Colon (tissue), 2 donors: ENCODE results near the gene GRIN2D.

Source experiments
- FAIRE-seq: peaks from 2 replicates; lab custom pipeline; 2012; peaks lifted over from hg19 to GRCh38; lab: Jason Lieb, UNC
- donor health status: control.
- donor health status: control.

Gene GRIN2D

DNA sequence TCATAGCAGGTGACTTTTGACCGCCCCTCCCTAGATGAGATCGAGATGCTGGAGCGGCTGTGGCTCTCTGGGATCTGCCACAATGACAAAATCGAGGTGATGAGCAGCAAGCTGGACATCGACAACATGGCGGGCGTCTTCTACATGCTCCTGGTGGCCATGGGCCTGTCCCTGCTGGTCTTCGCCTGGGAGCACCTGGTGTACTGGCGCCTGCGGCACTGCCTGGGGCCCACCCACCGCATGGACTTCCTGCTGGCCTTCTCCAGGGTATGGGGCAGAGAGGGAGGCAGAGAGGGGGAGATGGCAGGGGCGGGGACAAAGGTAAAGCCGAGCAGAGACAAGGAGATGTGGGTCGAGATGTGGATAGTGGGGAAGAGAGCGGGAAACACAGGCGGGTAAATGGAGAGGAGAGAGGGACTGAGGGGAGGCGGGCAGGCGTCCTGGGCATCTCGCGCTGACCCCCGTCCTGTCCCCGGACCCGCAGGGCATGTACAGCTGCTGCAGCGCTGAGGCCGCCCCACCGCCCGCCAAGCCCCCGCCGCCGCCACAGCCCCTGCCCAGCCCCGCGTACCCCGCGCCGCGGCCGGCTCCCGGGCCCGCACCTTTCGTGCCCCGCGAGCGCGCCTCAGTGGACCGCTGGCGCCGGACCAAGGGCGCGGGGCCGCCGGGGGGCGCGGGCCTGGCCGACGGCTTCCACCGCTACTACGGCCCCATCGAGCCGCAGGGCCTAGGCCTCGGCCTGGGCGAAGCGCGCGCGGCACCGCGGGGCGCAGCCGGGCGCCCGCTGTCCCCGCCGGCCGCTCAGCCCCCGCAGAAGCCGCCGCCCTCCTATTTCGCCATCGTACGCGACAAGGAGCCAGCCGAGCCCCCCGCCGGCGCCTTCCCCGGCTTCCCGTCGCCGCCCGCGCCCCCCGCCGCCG, 48.9 kb downstream of the GRIN2D start:
- no peak for FAIRE-seq

DNA sequence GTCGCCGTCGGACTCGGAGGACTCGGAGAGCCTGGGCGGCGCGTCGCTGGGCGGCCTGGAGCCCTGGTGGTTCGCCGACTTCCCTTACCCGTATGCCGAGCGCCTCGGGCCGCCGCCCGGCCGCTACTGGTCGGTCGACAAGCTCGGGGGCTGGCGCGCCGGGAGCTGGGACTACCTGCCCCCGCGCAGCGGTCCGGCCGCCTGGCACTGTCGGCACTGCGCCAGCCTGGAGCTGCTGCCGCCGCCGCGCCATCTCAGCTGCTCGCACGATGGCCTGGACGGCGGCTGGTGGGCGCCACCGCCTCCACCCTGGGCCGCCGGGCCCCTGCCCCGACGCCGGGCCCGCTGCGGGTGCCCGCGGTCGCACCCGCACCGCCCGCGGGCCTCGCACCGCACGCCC, 49.8 kb downstream of the GRIN2D start:
- FAIRE-seq: no peak
